ENCODE measurements around the gene KCTD3.

Gene KCTD3

DNA sequence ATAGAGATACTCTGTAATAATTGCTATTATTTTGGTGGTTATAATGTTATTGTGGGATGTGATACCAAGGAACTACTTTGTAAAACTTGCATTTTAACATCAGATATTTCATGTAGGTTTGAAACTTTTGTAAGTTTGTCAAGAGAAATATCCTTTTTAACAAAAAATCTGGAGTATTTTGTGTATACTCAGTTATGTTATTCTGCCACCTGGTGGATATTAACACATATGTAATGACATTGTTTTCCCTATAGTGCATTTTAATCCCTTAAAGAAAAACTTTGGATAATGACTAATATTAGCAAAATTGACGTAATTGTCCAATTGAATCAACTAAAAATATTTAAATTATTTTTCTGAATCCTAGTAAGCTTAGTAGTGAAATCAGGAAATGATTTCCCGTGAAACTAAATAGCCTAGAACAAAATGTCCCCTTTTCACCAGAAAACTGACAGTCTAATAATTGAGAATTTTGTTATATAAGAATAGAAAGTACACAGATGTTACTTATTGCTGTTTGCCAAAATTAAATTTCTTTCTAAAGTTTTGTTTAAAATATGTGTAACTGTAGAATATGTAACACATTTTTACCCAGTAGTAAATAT, 39.6 kb downstream of the KCTD3 start:
- DNase-seq (ENCODE audit: low spot score), result no peak

DNA sequence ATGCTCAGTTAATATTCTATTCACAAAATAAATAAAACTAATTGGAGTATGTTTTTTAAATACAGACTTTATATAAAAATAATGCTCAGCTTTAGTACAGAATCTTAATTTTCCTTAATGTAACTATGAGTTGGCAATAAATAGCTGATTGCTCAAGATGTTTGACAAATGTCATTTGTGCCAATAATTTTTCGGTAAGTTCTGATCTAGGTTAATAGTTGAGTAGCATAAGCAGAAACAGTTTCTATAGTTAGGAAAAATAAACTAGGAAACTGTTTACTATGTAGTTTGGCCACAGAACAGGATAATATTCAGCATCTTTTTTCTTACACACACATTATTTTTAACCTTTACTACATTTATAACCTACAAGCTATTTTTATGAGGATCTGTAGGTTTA, 40.3 kb downstream of the KCTD3 start:
- DNase-seq (ENCODE audit: low spot score), result no peak

DNA sequence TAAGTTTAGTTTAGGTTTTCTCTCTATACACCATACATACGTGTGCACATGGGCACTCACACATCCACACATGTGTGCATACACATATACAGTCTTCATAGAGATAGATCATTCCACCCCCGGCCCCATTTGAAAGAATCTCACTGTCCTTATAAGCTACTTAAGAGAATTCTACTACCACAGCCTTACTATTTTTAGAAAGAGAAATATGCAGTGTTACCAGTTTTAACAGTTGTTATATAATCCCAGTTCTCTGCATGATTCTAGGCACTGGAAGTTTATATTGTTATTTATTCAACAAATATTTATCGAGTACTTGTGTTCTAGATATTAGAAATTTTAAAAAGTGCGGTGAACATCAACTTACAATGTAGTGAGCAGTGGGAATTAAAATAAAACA, 41.5 kb downstream of the KCTD3 start:
- DNase-seq (ENCODE audit: low spot score), result no peak

DNA sequence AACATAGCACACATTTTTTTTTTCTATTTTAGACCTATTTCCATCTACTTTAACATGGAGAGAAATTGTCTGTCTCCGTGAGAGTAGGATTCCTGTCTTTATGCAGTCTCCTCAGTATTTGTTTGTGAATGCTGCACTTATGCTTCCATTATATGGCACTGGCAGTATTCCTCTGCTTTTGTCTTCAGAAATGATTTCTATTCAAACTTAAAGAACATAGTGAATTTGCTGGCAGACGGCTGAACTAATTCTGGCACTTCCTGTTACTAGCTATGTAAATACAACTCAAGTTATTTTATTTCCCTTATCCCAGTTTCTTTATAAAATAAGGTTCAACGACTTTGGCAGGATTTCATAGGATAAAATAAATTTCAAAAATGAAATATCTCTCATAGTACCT, 45.3 kb downstream of the KCTD3 start:
- no peak for DNase-seq (ENCODE audit: low spot score)

DNA sequence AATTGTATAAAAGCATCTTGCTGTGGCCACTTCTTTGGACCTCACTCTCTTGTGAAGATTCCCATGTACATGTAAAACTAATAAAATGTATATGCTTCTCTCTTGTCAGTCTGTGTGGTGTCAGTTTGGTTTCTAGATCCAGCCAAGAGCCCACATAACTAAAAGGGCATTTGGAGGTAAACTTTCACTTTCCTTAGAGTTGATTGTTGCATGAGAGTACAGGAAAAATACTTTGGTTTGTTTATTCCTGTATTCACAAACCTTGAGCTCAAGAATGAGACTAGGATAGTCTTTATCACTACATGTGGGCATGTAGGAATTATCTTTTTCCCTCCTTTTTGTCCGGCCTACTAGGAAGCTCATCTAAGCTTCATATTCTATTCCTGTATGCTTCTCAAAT, 50.9 kb downstream of the KCTD3 start:
- no peak for DNase-seq (ENCODE audit: low spot score)

DNA sequence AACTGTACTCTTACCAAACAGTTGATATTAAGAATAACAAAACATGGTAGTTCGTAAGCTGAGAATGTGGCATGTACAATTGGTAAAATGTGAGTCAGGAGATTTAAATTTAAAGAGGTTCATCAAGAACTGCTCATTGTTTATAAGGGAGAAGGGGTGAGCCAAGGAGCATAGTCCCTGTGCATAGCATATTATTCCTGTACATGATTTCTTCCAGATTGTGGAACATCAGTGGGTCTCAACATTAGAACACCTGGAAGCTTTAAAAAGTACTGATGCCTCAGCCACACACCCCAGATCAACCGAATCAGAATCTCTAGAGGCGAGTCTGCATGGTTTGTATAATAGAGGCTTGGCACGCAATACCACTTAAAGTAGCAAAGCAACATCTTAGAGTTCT, 56.1 kb downstream of the KCTD3 start:
- no peak for DNase-seq (ENCODE audit: low spot score)

DNA sequence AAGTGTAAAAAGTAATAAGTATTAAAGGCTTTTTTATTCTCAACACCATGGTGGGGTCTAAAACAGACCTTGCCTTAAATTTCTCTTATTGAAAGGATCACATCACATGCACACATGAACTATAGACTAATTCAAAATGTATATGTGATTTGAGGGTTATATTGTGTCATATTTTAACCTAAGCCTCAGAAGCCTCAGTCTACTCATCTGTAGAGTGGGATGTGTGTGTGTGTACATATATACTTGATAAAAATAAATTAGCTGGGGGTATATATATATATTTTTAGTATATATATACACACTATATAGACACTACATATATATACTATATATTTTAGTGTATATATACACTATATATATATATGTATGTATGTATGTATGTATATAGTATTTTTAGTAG, 58.8 kb downstream of the KCTD3 start:
- DNase-seq (ENCODE audit: low spot score), result no peak

DNA sequence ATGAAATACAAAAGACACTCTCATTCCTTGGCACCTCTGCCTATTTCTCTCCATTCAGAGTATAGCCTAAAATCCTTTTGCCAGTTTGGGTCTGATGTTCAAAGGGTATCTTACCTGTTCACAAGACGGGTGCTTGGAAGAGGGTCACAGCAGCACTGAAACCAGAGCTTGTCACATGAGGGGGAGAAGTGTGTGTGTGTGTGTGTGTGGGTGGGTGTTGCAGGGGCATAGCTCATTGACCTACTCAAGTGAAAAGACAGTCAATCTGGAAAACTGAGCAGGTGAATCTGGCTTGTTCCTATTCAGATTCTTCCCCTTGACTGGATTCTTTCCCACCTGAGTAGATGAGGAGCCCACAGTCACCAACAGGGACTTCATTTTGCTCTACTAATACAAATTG, 63.9 kb downstream of the KCTD3 start:
- no peak for DNase-seq (ENCODE audit: low spot score)

DNA sequence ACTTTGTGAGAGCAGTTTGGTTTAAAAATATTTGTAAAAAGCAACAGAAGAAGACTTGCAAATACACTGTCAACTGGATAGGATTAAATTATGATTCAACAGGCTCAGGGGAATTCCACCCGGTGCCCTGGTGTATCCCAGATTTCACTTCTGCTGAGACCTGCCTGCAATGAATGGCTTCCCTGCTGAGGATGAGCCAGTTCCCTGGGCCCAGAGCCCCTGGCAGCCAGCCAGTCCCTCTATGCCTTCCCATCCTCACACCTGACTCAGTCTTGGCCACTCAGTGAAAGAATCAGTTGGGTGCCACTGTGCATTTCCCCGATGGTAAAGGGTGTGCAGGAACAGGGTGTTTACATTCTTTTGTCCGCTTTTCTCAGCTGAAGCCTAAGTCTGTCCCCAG, 64.4 kb downstream of the KCTD3 start:
- DNase-seq (ENCODE audit: low spot score), result no peak

DNA sequence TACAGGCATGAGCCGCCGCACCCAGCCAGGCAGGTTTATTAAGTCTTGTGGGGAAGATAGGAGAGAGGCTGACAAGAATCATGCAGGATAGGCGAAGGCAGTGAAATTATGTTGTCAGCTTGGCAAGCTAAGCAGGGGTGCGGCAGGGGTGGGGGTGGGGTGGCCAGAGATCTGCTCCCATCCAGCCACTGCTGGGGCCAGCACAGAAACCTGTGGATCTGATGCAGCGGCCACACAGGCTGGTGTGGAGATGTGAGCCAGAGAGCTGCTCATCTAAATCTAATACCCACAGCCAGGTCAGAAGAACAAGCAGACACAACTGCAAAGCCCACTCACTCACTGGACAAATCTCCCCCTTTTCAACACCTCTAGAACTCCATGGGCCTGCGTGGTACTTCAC, 68.7 kb downstream of the KCTD3 start:
- DNase-seq (ENCODE audit: low spot score), result no peak

DNA sequence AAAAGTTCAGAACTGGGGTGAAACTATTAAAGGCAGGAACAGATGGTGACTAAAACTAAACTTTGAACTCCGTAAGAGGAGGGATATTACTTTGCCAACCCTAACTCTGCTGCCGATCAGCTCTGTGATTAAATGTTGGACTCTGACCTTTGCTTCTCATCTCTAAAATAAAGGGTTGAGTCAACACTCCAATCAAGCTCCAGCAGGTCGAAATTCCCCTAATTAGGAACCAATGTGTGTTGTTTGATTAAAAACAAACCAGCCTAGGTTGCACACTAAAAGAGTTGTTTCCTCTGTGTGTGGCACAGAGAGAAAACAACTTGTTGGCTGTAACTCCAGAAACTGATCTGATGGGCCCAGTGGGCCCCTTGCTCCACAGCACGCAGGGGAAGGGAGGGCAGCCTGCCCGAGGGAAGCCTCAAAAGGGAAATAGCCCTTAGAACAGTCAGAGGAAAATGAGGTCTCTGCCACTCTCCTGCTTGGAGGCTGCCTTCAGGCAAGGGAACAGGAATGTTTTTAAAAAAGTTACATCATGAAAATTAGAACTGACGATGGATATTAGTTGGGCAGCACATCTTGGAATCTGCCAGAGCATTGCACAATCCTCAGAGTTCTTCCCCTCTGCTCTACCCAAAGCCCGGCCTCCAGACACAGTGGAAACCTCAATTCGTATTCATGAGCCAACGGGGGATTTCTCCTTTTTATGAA, 69.3 kb downstream of the KCTD3 start:
- DNase-seq (ENCODE audit: low spot score), result no peak

DNA sequence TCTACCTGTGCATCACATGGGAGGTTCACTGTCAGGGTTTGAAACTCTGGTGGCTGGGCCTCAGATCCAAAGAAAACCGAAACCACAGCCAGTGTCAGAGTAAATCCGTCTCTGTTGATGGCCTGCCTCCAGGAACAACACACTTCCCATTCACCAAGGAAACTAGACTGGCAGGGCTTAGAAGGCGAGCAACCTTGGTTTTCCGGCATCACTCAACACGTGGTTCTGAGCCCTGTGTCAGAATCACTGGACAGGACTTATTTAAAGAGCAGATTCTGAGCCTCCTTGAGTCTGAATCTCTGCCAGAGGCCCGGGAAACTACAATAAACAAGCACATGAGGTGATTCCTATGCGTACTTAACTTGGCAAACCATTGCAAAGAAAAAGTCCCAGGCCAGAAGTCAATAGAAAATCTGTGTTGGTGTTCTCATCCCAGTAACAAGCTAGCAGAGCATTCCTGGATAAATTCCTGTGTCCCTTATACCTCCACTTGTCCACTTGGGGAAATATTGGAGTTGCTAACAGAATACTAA, 70.0 kb downstream of the KCTD3 start:
- DNase-seq (ENCODE audit: low spot score), result no peak

DNA sequence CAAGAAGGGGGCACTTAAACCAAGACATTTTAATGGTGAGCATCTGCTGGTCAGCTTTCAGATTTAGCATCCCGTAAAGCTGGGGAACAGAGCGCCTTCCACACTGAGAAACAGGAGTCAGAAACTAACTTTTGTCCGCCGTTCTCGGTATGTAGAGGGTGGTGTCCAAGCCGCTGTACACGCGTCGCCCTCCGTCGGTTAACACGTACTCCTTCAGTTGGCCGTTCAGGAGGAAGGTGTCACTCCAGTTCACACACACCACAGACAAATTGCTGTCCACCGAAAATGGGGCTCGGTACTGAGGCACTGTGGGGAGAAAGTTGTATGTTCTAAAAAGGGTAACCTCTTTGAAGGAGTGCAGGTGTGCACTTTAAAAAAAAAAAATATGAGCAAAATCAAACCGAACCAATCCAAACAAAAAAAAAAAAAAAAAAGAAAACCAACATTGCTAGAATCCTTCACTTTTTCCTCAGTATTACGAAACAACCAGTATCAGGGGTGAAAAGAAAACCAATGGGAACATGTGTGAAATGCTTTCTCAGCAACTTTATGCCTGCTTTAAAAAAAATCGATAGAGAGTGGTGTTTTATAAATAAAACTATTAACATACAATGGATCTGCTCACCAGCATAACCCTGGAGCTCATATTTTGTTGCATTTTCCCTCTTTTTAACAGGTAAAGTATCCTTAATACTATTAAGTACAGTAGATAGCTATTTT, 73.5 kb downstream of the KCTD3 start:
- no peak for DNase-seq (ENCODE audit: low spot score)

DNA sequence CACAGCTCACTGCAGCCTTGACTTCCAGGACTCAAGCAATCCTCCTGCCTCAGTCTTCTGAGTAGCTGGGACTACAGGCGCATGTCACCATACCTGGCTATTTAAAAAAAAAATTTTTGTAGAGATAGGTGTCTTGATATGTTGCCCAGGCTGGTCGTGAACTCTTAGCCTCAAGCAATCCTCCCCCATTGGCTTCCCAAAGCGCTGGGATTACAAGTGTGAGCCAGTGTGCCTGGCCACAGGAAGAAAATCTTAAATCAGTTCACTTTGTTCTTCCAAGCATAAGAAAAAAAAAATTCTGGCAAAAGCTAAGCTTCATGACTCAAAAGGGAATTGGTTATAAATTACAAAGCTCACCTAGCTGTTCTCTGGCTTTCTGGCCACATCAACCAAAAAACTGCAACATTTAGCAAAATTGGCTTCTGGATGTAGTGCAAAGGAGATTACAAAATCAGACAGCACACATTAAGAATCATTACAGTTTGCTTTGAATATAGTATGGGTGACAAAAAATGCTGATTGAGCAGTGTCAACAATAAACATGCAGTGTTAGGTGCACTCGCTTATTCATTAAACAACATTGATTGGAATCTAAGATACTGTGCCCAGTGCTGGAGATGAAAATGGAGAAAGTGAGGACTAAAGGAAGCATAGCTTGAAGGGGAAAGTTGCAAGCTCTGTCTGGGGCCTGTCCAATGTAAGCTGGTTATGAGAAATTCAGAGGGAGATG, 76.7 kb downstream of the KCTD3 start:
- no peak for DNase-seq (ENCODE audit: low spot score)

DNA sequence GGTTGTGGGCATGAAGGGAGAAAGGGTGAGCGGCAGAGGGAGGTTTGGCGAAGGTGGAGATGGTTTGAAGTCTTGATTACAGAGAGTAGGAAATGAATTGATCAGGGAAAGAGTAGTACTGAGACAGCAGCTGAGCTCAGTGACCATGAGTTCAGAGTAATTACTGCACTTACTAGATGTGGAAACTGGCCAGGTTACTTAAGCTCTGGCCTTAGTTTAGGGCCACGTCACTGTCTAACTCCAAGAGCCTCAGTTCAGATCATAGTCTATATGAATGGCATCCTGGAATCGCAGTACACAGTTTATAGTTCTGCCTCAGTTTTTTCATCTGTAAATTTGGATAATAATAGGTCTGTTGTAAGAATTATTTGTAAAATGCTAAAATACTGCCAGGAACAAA, 78.1 kb downstream of the KCTD3 start:
- no peak for DNase-seq (ENCODE audit: low spot score)

DNA sequence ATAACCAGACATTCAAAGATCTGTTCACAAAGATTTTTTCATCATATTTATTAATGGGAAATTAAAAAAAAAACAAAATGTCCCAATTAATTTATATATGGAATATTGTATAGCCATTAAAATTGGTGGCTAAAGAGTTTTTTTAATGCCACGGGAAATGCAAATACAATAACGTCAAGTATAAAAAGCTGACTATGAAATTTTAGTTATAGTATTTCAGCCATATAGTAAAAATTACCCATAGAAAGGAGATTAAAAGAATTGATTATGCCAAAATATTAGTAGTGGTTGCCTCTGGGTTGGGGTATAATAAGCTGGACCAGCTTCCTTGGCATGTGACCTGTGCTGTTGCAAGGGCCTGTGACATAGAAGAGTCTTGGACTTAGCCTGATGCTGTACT, 78.8 kb downstream of the KCTD3 start:
- no peak for DNase-seq (ENCODE audit: low spot score)

DNA sequence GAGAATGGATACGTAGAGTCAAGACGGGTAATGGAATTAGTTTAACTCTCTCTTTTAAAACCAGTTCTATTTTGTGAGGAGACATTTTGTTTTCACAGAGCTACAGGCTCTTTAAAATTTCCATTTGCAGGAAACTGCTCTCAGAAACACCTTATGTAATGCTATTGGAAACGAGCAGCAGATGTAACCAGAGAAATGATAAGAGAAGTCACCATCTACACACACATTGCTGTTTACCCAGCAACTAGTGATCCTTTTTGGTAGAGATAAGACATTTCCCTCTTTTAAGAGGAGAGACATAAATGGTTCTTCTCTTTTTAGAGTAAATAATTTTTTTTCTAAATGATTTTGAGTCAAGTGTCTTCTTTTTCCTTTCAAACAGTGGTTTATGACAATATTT, 80.6 kb downstream of the KCTD3 start:
- DNase-seq (ENCODE audit: low spot score), result no peak

DNA sequence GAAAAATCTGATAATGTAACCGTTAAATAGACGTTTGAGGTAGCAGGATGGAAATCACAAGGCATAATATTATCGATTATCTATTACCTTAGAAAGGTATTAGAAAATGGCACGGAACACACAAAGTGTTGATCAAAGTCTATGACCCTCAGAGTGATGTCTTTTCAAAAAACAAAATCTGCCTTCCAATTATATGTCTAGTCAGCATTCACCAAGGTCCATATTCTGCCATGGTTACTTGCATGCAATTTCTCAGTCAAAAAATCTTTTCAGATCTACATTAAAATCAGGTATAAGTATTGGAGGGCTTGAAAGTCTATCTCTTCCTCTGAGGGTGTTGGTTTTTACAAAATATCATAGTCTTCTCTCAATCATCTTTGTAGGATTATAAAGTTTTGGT, 81.9 kb downstream of the KCTD3 start:
- no peak for DNase-seq (ENCODE audit: low spot score)

DNA sequence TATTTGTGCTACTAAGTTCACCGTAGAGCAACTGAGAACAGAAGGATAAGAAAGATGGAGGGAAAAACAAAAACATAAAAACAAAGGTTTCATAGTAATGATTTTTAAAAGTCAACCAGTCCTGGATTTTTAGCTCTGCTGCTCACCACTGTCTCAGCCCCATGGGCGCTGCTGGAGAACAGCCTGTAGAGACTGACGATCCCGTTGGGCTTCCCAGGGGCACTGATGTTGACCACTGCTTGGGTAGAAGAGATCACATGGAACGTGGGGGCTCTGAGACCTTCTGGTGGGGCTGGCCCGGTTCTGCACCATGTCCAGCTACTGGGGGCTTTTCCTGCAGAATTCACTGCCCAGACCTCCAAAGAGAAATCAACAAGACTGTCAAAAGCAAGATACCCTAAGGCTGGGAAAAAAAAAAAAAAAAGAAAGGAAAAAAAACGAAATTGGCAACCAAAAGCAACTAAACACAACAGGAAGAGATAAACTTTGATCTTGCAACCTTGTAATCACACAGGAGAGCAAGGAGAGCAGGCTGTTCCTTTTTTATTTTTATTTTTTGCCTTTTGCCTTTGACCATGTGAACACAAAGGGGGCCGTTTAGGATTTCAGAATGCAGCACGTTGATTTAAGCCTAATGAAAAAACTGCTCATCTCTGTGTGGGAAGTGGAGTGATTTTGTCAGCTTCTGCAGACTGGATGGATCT, 83.5 kb downstream of the KCTD3 start:
- DNase-seq (ENCODE audit: low spot score), result no peak

DNA sequence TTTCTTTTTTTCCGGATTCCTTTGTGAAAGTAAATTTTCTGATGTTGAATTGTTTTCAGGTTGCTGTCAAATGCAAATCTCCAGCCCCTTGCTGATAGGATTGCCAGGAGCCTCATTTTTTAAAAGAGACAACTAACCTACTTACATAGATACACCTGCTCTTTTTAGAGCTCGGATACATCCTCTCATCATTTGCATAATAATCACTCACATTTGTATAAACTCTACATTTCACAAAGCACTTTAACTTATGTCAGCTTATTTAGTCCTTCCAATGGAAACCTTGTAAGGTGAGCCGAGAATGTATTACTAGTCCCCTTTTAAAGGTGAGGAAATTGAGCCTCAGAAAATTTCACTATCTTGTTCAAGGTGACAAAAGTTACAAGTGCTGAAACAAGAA, 84.8 kb downstream of the KCTD3 start:
- no peak for DNase-seq (ENCODE audit: low spot score)

DNA sequence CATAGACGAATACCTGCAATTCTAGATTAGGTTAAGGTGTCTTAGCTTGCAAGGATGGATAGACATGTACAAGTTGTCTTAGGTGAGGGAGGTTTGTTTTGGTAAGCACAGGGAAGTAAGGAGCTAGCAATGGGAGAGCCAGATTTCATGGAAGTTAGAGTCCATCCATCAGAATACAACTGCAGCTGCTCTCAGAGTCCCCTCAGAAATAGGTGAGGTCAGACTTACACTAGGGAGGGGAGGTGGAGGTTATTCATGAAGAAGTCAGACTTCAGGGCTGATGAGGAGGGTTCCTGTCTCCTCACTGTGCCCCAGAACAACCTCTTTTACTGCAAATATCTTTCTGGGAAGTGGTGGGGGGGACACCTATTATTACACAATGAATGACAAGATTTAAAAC, 85.3 kb downstream of the KCTD3 start:
- no peak for DNase-seq (ENCODE audit: low spot score)

DNA sequence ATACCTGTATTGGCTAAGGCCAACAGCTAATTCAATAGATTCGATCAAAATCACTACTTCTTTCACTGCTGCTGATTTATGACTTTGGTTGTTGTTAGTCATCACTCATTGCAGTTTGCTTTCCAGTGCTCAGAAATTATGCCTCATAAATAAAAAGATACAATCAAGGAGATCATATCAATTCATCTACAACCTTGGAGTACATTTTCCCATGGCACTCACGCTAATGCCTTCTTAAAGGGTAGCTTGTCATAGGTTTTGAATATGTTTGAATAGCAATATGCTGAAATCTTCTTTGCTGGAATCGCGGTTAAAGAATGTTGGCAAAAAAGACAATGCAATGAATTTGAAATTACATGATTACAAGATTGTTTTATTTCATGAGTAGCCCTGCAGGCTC, 89.9 kb downstream of the KCTD3 start:
- no peak for DNase-seq (ENCODE audit: low spot score)
